ENCODE measurements around the gene BCKDHB. TPM values are rescaled to one million over a fixed set of nuclear protein-coding genes. Genes with fewer than 3 reads are reported as not detected.

BCKDHB gene
- total and polyA plus RNA-seq, 2 donors (not counting 1 experiment from before 2014, with no cell fraction given), result 9.6 to 20.1 TPM

DNA sequence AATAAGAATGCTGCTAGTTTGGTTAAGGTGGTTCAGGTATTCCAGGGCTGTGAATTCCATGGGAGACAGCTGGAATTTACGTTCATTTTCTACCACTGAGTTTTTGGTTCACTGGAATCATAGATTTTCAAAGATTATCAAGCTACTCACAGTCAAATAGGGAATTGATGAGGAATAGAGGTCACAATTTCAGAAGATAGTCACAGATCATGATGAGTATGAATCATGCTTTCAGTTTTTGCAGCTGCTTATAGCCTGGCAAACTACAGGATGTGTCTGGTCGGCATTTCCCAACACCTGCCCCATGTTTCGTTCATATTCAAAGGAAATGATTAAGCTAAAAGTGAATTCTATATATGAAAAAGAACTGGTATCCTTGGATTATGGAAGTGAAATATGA is 58.7 kb downstream of the BCKDHB start:
- Histone ChIP-seq H3K4me2 (replicated peaks; ENCODE audit: low read depth, low read length, poor library complexity, severe bottlenecking) (no peak overlapping the region), H3K79me2 (ENCODE audit: control insufficient read depth, insufficient read depth, low read length) (no peaks in the 10 kb centered on the region), H3K27me3 (replicated peaks in 1 of 4; ENCODE audit: control extremely low read depth in 1 of 4, control insufficient read depth in 3 of 4, insufficient read depth in 4 of 4, low read length in 3 of 4) (no peaks in the 10 kb centered on the region), H3K9ac (ENCODE audit: low read length) (no peak overlapping the region), H3K9me3 (ENCODE audit: control extremely low read depth in 1 of 3, control insufficient read depth in 2 of 3, insufficient read depth in 1 of 3, low read length in 2 of 3) (no peaks in the 10 kb centered on the region), H3K4me3 (ENCODE audit: control extremely low read depth in 1 of 5, extremely low read depth in 1 of 5, insufficient read depth in 1 of 5, low read depth in 2 of 5, low read length in 4 of 5) (no peak overlapping the region), H2AFZ (ENCODE audit: insufficient read depth, low read depth, low read length, poor library complexity, severe bottlenecking) (no peak overlapping the region), H3K4me1 (ENCODE audit: control insufficient read depth in 2 of 2, insufficient read depth in 2 of 2, low read length in 2 of 2) (peaks cover 7 to 12% of the 10 kb centered on the region in 2 donors), H3K27ac (ENCODE audit: low read length in 2 of 2) (no peak overlapping the region), H3K36me3 (replicated peaks in 1 of 2; ENCODE audit: control extremely low read depth in 1 of 2, control insufficient read depth in 1 of 2, extremely low read depth in 1 of 2, insufficient read depth in 2 of 2, low read length in 1 of 2) (peaks cover 0 to 10% of the 10 kb centered on the region in 2 experiments), H4K20me1 (ENCODE audit: control insufficient read depth, insufficient read depth, low read length, poor library complexity, severe bottlenecking) (no peaks in the 10 kb centered on the region)
- DNase-seq (no peak), ATAC-seq (ENCODE audit: low read depth) (no peak)
- H3K27ac Mint-ChIP-seq, result no peak overlapping the region
- no peaks in the 10 kb centered on the region for H3K27me3 Mint-ChIP-seq
- peaks cover 7% of the 10 kb centered on the region for H3K4me1 Mint-ChIP-seq
- POLR2A ChIA-PET, result no interaction called here
- CTCF ChIA-PET, result interaction anchor here (1.1 kb wide), 1 partner anchor 10 kb away, joined by 3 read pairs; no protein-coding TSS in a partner anchor
- TF ChIP-seq CTCF (IDR thresholded peaks at IDR 0.05) (no peak), EZH2 (IDR thresholded peaks at IDR 0.05; ENCODE audit: borderline replicate concordance, insufficient read depth, low read depth, low read length, poor library complexity, severe bottlenecking) (no peak)
- intact Hi-C loops (cut with micrococcal nuclease), result no loop called here
- H3K9me3 Mint-ChIP-seq (ENCODE audit: insufficient read depth), result no peaks in the 10 kb centered on the region
- H3K4me3 Mint-ChIP-seq, result no peak overlapping the region
- WGBS (ENCODE audit: insufficient coverage), result no CpG with 5 or more reads among the region's 3 CpGs

DNA sequence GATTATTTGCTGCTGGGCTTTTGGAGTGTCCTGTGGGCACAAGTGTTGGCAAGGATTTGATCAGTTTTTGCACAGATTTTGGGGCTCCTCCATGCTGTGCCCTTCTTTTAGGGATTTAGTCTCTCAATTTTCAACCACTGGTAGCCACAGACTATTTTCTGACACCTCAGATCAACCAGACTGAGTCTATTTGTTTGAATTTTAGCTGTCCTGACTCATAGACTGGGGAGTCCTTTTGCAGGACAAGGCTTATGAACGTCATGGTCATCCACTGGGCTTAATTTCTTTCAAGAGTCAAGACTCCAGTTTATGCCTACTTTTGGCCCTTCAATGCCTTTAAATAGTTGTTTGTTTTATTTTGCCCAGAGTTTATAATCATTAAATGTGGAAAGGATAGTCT is 59.3 kb downstream of the BCKDHB start:
- Mint-ChIP-seq H3K4me1 (peaks cover 7% of the 10 kb centered on the region), H3K27me3 (no peaks in the 10 kb centered on the region), H3K9me3 (ENCODE audit: insufficient read depth) (no peaks in the 10 kb centered on the region), H3K4me3 (no peak overlapping the region), H3K27ac (no peak overlapping the region)
- no CpG with 5 or more reads among the region's 1 CpG for WGBS (ENCODE audit: insufficient coverage)
- Histone ChIP-seq H3K27ac (ENCODE audit: low read length in 2 of 2) (no peak overlapping the region), H3K4me3 (ENCODE audit: control extremely low read depth in 1 of 5, extremely low read depth in 1 of 5, insufficient read depth in 1 of 5, low read depth in 2 of 5, low read length in 4 of 5) (no peak overlapping the region), H3K79me2 (ENCODE audit: control insufficient read depth, insufficient read depth, low read length) (no peaks in the 10 kb centered on the region), H3K4me1 (ENCODE audit: control insufficient read depth in 2 of 2, insufficient read depth in 2 of 2, low read length in 2 of 2) (peaks cover 7 to 12% of the 10 kb centered on the region in 2 donors), H3K9ac (ENCODE audit: low read length) (no peak overlapping the region), H3K4me2 (replicated peaks; ENCODE audit: low read depth, low read length, poor library complexity, severe bottlenecking) (no peak overlapping the region), H3K9me3 (ENCODE audit: control extremely low read depth in 1 of 3, control insufficient read depth in 2 of 3, insufficient read depth in 1 of 3, low read length in 2 of 3) (no peaks in the 10 kb centered on the region), H2AFZ (ENCODE audit: insufficient read depth, low read depth, low read length, poor library complexity, severe bottlenecking) (no peak overlapping the region), H4K20me1 (ENCODE audit: control insufficient read depth, insufficient read depth, low read length, poor library complexity, severe bottlenecking) (no peaks in the 10 kb centered on the region), H3K36me3 (replicated peaks in 1 of 2; ENCODE audit: control extremely low read depth in 1 of 2, control insufficient read depth in 1 of 2, extremely low read depth in 1 of 2, insufficient read depth in 2 of 2, low read length in 1 of 2) (peaks cover 0 to 10% of the 10 kb centered on the region in 2 experiments), H3K27me3 (replicated peaks in 1 of 4; ENCODE audit: control extremely low read depth in 1 of 4, control insufficient read depth in 3 of 4, insufficient read depth in 4 of 4, low read length in 3 of 4) (no peaks in the 10 kb centered on the region)
- DNase-seq (no peak), ATAC-seq (ENCODE audit: low read depth) (no peak)
- TF ChIP-seq EZH2 (IDR thresholded peaks at IDR 0.05; ENCODE audit: borderline replicate concordance, insufficient read depth, low read depth, low read length, poor library complexity, severe bottlenecking) (no peak), CTCF (IDR thresholded peaks at IDR 0.05) (no peak)
- POLR2A ChIA-PET, result no interaction called here
- intact Hi-C loops (cut with micrococcal nuclease), result no loop called here
- CTCF ChIA-PET, result interaction anchor here (1.1 kb wide), 1 partner anchor 10 kb away, joined by 3 read pairs; no protein-coding TSS in a partner anchor

All from B cell (primary cell).